ENCODE data around the gene KLRD1. TPM values are rescaled to one million over a fixed set of nuclear protein-coding genes. Genes with fewer than 3 reads are reported as not detected.
"Not testable (repeated sequence)": the region's sequence is repeated elsewhere in the genome, so short reads cannot be mapped to it uniquely, and the experiment has no call there.

Gene KLRD1
- total RNA-seq, 1 experiment from 2014 or later, result not detected

GRCh38 chr12:10362828-10363657 is 55.4 kb downstream of the KLRD1 start:
- no peak for DNase-seq
- no peaks in the 10 kb centered on the region for H3K9me3 ChIP-seq
- H3K27me3 ChIP-seq, result no peaks in the 10 kb centered on the region
- no peaks in the 10 kb centered on the region for H3K36me3 ChIP-seq
- peak overlapping the region; percentile 59 for H3K4me3 ChIP-seq

GRCh38 chr12:10363658-10363913 is 55.9 kb downstream of the KLRD1 start:
- Histone ChIP-seq H3K9me3 (0 out of 2 replicates have a peak, but pooled peaks cover 2% of the 10 kb centered on the region), H3K4me3 (peak overlapping the region; percentile 59), H3K27me3 (no peaks in the 10 kb centered on the region), H3K36me3 (no peaks in the 10 kb centered on the region)
- no peak for DNase-seq

GRCh38 chr12:10363914-10364814 is 56.5 kb downstream of the KLRD1 start:
- peak; percentile 42 for DNase-seq

GRCh38 chr12:10364815-10365622 is 57.3 kb downstream of the KLRD1 start:
- no peaks in the 10 kb centered on the region for H3K27me3 ChIP-seq
- H3K36me3 ChIP-seq, result no peaks in the 10 kb centered on the region
- peak overlapping the region; percentile 59 for H3K4me3 ChIP-seq
- H3K9me3 ChIP-seq, result 0 out of 2 replicates have a peak, but pooled peaks cover 2% of the 10 kb centered on the region
- peak; percentile 80 for DNase-seq

More at GRCh38 chr12:10363914-10364814, 56.5 kb downstream of the KLRD1 start:
- Histone ChIP-seq H3K27me3 (no peaks in the 10 kb centered on the region), H3K9me3 (0 out of 2 replicates have a peak, but pooled peaks cover 2% of the 10 kb centered on the region), H3K4me3 (peak overlapping the region; percentile 59), H3K36me3 (no peaks in the 10 kb centered on the region)

- H3K27me3 ChIP-seq, result no peaks in the 10 kb centered on the region
- H3K9me3 ChIP-seq, result 0 out of 2 replicates have a peak, but pooled peaks cover 2% of the 10 kb centered on the region
- H3K36me3 ChIP-seq, result no peaks in the 10 kb centered on the region
- peak overlapping the region; percentile 59 for H3K4me3 ChIP-seq
- DNase-seq, result no peak
These were observed 58.2 kb downstream of the KLRD1 start for GRCh38 chr12:10365696-10366405.

GRCh38 chr12:10366875-10367274 is 59.2 kb downstream of the KLRD1 start:
- DNase-seq, result no peak
- H3K27me3 ChIP-seq, result no peaks in the 10 kb centered on the region
- H3K9me3 ChIP-seq, result 0 out of 2 replicates have a peak, but pooled peaks cover 2% of the 10 kb centered on the region
- H3K4me3 ChIP-seq, result no peak overlapping the region
- H3K36me3 ChIP-seq, result no peaks in the 10 kb centered on the region

- not testable (repeated sequence) for H3K4me3 ChIP-seq, H3K9me3 ChIP-seq, H3K27me3 ChIP-seq, DNase-seq, H3K36me3 ChIP-seq
These were observed 60.0 kb downstream of the KLRD1 start for GRCh38 chr12:10367714-10368113.

GRCh38 chr12:10368206-10369171 is 60.8 kb downstream of the KLRD1 start:
- Histone ChIP-seq H3K9me3 (0 out of 2 replicates have a peak, but pooled peaks cover 2% of the 10 kb centered on the region), H3K36me3 (no peaks in the 10 kb centered on the region), H3K4me3 (no peak overlapping the region), H3K27me3 (no peaks in the 10 kb centered on the region)
- no peak for DNase-seq

GRCh38 chr12:10369557-10370415 is 62.1 kb downstream of the KLRD1 start:
- Histone ChIP-seq H3K27me3 (no peaks in the 10 kb centered on the region), H3K4me3 (no peak overlapping the region), H3K9me3 (0 out of 2 replicates have a peak, but pooled peaks cover 2% of the 10 kb centered on the region), H3K36me3 (no peaks in the 10 kb centered on the region)
- DNase-seq, result no peak

- H3K36me3 ChIP-seq, H3K4me3 ChIP-seq: not testable (repeated sequence)
These were observed 64.3 kb downstream of the KLRD1 start for GRCh38 chr12:10371893-10372535.

GRCh38 chr12:10372559-10372958 is 64.9 kb downstream of the KLRD1 start:
- no peak overlapping the region for H3K4me3 ChIP-seq
- no peak for DNase-seq
- no peaks in the 10 kb centered on the region for H3K36me3 ChIP-seq
- no peaks in the 10 kb centered on the region for H3K27me3 ChIP-seq
- H3K9me3 ChIP-seq, result 0 out of 2 replicates have a peak, but pooled peaks cover 2% of the 10 kb centered on the region

More at GRCh38 chr12:10371893-10372535, 64.3 kb downstream of the KLRD1 start:
- DNase-seq, H3K9me3 ChIP-seq, H3K27me3 ChIP-seq: not testable (repeated sequence)

GRCh38 chr12:10374624-10375018 is 67.0 kb downstream of the KLRD1 start:
- H3K27me3 ChIP-seq, result no peaks in the 10 kb centered on the region
- H3K9me3 ChIP-seq, result no peaks in the 10 kb centered on the region
- no peaks in the 10 kb centered on the region for H3K36me3 ChIP-seq
- no peak for DNase-seq
- no peak overlapping the region for H3K4me3 ChIP-seq

- H3K9me3 ChIP-seq, H3K4me3 ChIP-seq, H3K27me3 ChIP-seq, H3K36me3 ChIP-seq: not testable (repeated sequence)
- DNase-seq, result peak; percentile 47
These were observed 71.1 kb downstream of the KLRD1 start for GRCh38 chr12:10378737-10379136.

Measured in MG63 (cell line).